Measurements from ENCODE around the gene CGREF1.
"Not testable (repeated sequence)": the region's sequence is repeated elsewhere in the genome, so short reads cannot be mapped to it uniquely, and the experiment has no call there.

CGREF1 gene

DNA sequence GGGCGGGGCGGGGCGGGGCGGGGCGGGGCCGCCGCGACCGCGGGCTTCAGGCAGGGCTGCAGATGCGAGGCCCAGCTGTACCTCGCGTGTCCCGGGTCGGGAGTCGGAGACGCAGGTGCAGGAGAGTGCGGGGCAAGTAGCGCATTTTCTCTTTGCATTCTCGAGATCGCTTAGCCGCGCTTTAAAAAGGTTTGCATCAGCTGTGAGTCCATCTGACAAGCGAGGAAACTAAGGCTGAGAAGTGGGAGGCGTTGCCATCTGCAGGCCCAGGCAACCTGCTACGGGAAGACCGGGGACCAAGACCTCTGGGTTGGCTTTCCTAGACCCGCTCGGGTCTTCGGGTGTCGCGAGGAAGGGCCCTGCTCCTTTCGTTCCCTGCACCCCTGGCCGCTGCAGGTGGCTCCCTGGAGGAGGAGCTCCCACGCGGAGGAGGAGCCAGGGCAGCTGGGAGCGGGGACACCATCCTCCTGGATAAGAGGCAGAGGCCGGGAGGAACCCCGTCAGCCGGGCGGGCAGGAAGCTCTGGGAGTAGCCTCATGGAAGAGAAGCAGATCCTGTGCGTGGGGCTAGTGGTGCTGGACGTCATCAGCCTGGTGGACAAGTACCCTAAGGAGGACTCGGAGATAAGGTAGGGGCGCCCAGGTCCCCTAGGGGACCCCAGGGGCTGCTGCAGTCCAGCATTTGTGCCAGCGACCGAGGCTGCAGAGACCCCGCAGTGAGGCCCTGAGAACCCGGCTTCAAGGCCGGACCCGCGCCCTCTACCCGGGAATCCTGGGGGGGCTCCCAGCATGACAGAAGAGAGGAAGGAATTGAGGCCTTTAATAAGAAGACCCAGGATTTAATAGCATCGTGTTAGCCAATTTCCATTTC is 32.0 kb downstream of the CGREF1 start, which contains the start of gene KHK:
Gene KHK (plus strand): TSS at position 49 of the 870 bp plus-strand sequence. CDS start 488 bp downstream, at position 537.
- DNase-seq, result no peak

DNA sequence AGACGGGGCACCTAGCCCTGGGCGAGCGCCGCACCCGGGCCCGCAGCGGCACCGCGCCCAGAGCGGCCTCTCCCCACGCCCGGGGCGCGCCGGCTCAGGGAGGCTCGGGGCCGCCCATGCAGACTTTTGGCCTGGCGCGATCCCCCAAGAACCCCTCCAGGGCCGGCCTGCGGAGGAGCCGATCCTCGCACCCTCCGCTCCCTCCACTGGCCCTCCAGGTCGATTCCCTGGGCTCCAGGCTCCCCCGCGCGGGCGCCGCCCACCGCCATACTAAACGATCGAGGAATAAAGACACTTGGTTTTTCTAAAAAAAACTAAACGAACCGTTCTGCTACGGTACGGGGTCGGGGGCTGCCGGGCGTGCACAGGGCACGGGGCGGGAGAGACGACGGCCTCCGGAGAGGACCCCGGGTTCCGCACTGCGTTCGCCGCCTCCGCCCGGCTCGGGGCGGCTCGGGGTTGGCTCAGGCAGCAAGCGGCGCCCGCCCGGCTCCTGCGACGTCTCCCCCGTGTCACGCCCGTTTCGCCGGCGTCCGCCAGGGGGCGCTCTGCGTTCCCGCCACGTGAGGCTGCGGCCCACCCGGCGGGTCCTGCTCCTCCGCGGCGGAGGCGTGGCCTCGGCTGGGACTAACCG is 32.7 kb downstream of the CGREF1 start:
- DNase-seq, result peak; percentile 79

DNA sequence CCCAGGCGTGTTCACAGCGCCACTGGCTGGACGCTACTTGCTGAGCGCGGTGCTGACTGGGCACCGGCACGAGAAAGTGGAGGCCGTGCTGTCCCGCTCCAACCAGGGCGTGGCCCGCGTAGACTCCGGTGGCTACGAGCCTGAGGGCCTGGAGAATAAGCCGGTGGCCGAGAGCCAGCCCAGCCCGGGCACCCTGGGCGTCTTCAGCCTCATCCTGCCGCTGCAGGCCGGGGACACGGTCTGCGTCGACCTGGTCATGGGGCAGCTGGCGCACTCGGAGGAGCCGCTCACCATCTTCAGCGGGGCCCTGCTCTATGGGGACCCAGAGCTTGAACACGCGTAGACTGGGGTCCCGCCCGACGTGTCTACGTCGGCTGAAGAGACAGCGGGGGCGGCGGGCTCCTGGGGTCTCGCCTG is 33.2 kb downstream of the CGREF1 start:
- DNase-seq, result no peak

DNA sequence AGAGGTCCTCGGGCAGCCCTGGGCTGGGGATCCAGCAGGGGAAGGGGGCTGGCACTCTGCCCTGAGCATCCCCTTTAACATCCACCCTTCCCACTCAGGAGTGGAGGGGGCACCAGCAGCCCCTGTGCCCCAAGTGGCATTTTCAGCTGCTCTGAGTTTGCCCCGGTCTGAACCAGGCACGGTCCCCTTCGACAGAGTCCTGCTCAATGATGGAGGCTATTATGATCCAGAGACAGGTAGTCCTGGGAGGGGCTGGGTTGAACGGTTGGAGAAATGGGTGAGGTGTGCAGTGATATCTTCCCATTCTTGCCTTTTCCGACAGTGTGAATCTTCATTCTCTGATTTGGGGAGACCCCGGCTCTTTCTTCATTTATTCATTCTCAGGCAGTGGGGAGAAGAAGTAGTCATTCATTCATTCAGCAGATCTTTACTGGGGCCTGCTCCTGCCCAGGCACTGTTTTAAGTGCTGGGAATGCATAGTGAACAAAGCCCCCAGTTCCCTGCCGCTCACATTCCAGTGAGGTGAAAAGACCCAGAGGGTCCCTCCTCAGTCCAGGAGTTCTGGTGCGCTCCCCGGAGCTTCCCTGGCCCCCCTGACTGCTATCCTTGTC is 33.8 kb downstream of the CGREF1 start:
- DNase-seq, result no peak

DNA sequence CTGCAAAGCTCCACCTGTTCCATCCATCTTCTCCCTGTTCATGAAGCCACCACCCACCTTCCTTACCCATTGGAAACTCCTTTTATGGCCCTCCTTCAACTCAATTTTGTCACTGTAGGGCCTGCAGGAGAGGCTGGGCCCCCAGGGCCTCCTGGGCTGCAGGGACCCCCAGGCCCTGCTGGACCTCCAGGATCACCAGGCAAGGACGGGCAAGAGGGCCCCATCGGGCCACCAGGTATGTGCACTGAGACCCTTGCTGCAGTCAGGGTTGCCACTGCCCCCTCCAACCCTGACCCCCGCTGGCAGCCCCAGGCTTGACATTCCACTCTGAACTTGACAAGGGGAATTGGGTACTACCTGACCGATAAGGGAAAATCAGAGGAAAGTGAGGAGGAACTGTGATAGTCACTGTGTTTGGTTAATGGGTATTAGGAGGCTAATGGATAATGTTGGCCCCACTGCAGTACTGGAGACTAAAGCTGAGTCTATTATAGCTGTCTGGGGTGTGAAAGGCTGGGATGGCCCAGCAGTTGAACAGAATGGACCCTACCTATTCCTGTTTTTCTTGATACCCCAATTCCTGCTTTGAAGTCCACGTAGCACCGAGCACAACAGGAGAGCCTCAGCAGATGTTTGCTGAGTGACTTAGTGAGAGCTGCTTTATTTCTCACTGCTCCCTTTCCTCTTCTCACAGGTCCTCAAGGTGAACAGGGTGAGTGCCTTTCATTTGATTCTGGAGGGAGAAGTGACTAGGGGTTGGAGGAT is 34.4 kb downstream of the CGREF1 start:
- no peak for DNase-seq

DNA sequence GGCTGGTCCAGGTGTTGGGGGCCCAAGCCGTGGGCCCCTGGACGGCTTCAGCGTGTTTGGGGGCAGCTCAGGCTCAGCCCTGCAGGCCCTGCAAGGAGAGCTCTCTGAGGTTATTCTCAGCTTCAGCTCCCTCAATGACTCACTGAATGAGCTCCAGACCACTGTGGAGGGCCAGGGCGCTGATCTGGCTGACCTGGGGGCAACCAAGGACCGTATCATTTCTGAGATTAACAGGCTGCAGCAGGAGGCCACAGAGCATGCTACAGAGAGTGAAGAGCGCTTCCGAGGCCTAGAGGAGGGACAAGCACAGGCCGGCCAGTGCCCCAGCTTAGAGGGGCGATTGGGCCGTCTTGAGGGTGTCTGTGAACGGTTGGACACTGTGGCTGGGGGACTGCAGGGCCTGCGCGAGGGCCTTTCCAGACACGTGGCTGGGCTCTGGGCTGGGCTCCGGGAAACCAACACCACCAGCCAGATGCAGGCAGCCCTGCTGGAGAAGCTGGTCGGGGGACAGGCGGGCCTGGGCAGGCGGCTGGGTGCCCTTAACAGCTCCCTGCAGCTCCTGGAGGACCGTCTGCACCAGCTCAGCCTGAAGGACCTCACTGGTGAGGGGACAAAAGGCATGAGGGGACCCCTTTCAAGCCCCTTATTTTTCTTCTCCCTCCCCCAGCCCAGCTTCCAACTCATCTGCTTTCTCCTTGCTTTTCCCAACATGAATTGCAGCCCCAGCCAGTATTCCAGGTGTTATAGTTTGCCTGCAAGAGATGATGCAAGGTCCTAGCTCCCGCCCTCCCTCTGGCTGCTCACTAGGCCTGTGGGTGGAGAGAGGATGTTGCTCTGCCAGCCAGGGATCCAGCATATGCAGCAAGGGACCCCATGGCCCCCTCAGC is 35.3 kb downstream of the CGREF1 start:
- DNase-seq, result no peak

DNA sequence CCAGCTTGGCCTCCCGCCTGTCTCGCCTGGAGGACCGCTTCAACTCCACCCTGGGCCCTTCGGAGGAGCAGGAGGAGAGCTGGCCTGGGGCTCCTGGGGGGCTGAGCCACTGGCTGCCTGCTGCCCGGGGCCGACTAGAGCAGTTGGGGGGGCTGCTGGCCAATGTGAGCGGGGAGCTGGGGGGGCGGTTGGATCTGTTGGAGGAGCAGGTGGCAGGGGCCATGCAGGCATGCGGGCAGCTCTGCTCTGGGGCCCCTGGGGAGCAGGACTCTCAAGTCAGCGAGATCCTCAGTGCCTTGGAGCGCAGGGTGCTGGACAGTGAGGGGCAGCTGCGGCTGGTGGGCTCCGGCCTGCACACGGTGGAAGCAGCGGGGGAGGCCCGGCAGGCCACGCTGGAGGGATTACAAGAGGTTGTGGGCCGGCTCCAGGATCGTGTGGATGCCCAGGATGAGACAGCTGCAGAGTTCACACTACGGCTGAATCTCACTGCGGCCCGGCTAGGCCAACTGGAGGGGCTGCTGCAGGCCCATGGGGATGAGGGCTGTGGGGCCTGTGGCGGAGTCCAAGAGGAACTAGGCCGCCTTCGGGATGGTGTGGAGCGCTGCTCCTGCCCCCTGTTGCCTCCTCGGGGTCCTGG is 36.0 kb downstream of the CGREF1 start:
- DNase-seq, result no peak

DNA sequence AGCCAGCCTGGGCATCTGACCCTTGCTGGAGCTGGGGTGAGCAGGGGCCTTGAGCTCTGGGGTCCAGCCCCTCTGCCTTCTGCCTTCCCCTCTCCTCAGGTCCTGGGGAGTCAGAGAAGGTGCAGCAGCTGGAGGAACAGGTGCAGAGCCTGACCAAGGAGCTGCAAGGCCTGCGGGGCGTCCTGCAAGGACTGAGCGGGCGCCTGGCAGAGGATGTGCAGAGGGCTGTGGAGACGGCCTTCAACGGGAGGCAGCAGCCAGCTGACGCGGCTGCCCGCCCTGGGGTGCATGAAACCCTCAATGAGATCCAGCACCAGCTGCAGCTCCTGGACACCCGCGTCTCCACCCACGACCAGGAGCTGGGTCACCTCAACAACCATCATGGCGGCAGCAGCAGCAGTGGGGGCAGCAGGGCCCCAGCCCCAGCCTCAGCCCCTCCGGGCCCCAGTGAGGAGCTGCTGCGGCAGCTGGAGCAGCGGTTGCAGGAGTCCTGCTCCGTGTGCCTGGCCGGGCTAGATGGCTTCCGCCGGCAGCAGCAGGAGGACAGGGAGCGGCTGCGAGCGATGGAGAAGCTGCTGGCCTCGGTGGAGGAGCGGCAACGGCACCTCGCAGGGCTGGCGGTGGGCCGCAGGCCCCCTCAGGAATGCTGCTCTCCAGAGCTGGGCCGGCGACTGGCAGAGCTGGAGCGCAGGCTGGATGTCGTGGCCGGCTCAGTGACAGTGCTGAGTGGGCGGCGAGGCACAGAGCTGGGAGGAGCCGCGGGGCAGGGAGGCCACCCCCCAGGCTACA is 36.8 kb downstream of the CGREF1 start:
- DNase-seq, result no peak

DNA sequence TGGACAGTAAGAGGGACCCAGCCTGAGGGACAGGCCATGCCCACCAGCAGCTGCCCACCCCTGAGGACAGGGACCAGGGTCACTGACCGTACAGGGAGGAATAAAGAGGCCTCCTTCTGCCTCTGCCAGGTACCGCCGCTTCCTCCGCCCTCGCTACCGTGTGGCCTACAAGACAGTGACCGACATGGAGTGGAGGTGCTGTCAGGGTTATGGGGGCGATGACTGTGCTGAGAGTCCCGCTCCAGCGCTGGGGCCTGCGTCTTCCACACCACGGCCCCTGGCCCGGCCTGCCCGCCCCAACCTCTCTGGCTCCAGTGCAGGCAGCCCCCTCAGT is 38.4 kb downstream of the CGREF1 start:
- DNase-seq, result no peak

DNA sequence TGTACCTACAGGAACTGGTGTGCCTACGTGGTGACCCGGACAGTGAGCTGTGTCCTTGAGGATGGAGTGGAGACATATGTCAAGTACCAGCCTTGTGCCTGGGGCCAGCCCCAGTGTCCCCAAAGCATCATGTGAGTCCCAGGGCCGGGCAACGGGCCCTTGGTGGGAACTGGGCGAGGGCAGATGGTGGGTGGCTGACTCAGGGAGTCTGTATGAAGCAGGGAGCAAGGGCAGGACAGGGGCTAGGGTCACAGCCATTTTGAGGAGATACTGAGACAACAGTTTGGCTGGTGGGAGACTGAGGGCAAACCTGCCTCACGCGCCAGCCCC is 38.8 kb downstream of the CGREF1 start:
- DNase-seq, result no peak

DNA sequence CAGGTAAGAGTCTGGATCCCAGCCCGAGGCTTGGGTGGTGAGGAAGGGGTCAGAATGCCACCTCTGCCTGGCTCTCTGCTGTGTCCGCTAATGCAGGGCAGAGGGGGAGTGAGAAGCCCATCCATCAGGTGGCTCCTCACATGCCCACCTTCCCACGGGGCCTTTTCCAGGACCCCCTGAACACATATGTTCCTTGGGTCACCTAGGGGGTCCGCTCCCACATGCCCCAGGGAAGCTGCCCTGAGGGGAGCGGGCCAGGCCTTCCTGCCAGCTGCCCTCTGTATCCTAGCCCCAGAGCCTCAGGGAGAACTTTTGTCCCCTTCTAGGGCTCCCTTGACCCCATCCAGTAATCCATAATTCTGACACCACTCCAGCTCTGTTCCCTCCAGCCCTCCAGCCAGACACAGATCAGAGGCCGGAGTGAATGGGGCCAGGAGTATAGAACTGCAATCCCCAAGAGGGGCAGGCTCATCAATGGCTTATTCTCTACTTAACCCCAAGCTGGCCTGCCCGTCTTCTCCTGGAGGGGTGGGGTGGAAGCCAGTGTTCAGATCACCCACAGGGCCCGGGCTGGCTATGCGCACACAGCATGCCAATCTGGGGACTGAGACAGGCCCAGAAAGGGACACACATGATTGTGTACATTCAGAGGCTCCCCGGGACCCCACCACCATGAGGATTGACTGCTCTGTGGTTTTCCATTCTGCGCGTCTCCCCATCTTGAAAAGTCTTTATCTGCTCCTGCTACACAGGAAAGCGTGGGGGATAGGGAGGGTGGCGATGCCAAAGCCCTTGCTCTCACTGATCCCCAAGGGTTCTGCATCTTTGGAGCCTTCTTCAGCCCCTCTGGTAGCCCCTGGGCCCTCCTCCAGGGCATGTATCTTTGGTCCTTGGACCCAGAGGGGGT is 39.4 kb downstream of the CGREF1 start:
- no peak for DNase-seq

DNA sequence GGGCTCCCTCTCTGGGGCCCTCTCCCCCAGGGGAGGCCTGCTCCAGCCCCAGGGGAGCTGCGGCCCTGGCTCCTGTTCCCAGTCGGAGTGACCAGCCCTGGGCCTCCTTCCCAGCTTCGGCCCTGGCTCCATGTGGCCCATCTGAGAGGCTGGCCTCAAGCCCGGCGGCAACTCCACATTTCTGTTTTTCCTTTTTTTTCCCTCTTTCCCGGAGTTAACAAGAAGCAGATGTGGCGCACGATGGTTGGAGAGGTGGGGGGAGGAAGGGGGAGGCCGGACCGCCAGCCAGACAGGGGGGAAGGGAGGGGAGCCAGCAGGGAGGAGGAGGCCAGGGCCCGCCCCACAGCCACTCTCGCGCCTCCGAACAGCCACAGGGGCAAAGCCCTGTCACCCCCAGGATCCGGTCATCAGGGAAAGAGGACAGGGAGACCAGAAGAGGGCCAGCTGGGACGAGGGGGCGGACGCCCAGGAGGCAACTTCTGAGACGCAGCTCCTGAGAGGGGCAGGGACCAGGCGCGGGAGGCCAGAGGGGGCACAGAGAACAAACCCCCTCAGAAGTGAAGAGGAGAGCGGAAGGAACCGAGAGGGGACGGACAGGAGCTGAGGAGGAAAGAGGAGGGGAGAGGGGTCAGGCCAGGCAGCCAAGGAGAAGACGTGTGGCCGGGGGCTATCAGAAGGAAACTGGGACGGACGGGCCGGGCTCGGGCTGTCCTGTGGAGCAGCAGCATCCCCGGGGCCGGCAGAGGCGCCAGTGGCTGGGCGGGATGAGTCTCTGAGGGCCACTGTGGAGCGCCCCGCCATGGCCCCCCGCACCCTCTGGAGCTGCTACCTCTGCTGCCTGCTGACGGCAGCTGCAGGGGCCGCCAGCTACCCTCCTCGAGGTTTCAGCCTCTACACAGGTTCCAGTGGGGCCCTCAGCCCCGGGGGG is 40.4 kb downstream of the CGREF1 start, which contains the start of gene EMILIN1:
Gene EMILIN1 (plus strand): TSS at position 349 of the 928 bp plus-strand sequence. CDS start 451 bp downstream, at position 800.
- DNase-seq, result no peak

DNA sequence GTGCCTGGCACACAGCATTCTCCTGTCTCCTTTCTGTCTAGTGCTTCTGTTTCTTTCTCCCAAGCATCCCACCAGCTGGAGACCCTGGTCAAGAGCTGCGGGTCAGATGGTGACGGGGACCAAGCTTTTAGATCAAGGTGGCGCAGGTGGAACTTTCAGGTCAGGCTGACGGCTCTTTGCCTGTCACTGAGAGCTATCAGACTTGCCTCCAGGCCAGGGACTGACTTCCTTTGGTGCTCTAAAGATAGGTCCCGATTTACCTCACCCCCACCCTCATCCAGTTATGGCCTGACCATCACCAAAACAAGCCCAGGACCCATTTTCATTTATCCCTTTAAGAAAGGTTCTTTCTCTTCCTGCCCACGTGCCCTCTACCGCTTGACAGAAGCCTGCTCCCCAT is 41.7 kb downstream of the CGREF1 start:
- no peak for DNase-seq

DNA sequence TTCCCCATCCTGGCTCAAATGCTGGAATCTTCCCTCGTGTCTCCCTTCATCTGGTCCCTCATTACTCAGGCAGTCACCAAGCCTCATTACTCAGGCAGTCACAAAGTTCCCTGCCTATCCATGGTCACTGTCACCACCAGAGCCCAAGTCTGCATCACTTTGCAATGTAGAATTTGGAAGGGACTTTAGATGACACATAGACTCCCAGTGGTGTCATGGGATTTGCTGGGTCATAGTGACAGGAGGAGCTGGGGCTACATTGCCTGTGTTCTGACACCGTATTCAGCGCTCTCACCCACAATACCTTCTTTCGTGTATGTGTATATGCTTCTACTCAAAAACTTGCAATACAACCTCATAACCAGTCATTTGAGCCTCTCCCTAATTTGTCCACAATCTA is 42.6 kb downstream of the CGREF1 start:
- DNase-seq, result no peak

DNA sequence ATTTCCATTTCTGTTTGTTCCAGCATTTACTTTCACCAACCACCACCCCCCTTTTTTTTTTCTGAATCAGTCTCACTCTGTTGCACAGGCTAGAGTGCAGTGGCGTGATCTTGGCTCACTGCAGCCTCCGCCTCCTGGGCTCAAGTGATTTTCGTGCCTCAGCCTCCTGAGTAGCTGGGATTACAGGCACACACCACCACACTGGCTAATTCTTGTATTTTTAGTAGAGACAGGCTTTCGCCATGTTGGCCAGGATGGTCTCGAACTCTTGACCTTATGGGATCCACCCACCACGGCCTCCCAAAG is 43.4 kb downstream of the CGREF1 start:
- DNase-seq, result not testable (repeated sequence)

DNA sequence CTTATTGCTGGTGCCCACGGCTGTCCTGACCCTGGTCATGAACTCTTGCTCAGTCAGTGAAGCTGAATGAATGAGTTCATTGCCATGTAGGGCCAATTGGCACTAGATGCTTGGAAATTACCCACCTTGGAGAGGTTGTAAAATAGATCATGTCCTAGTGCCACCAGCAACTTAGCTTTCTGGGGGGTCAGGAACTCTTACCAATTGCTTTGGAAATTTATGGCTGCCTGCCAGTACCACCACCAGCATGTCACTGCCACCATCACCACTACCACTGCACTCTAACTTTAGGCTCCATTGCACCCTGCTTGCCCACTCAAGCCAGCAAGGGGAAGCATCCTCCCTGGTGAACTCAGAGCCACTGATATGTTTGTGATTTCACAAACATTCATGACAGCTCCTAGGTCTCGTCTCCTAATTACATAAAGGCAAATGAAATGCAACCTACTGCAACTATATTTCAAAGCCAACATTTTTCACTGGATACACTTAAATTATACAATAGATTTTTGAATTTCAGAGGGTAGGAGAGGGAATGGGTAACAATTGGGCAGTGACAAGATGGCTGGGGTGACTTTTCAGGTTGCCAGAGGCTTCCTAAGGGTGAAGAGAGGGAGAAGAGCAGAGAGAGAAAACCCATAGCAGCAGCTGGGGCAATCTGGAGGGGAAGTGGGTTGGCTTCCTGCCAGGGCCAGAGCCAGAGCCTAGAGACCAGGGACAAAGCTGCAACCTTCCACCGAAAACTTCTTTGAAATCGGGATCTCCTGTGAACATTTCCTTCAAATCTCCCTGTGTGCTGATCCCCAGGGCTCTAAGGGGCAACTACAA is 44.0 kb downstream of the CGREF1 start:
- DNase-seq, result no peak

DNA sequence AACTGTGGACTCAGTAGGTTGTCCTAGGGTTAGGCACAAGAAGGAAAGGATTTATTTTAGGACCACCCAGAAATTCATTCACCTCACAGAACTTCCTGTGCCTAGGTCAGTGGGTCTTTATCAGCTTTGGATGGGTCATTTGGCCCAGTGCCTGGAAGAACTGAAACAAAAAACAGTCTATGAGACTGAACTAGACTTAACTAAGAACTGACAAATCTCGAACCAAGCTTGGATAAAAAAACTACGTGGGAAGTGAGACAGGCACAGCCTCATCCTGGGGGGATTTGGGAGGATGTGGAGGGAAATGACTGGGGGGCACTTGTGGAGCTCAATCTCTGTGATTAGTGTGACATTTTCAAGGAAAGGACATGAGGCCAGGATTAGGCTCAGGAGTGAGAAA is 45.1 kb downstream of the CGREF1 start:
- DNase-seq, result no peak

DNA sequence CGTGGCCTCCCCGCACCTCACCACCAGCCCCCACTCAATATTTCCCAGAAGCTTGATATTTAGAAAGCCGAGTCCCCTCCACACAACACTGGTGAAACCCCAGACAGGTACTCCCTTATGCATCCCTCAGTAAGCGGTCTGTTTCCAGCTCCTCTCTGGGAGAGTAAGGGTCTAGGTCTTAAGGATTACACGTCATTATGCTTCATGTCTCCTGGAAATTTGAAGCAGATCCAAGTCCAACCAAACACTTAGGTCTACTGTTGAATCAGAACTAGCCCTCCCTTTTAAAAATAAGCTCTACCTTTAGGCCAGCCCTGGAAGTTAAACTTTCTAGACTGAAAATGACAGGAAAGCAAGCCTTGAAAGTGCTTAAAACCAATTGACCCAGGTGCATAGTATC is 46.0 kb downstream of the CGREF1 start:
- DNase-seq, result no peak

Data from NCI-H2081 treated with DMSO at 0.1 percent for 48 hours (cell line).